ENCODE data around the gene CAMSAP3.

CAMSAP3 gene

GRCh38 chr19:7645656-7646425, 50.2 kb downstream of the CAMSAP3 start:
- no peak for DNase-seq (ENCODE audit: low read depth in 2 of 3, low spot score in 1 of 3)

- DNase-seq (ENCODE audit: low read depth in 2 of 3, low spot score in 1 of 3) = no peak
Observed at GRCh38 chr19:7646426-7646700, 50.7 kb downstream of the CAMSAP3 start.

DNA sequence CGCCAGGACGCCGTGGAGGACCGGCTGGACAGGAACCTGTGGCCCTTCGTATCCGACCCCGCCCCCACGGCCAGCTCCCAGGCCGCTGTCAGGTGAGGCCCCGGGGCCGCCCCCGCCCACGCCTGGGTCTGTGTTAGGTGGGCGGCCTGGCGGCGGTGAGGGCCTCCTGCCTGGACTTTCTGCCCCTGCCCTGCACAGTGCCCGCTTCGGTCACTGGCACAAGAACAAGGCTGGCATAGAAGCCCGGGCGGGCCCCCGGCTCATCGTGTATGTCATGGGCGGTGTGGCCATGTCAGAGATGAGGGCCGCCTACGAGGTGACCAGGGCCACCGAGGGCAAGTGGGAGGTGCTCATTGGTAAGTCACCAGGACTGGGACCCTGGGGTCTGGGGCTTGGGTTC, 51.5 kb downstream of the CAMSAP3 start:
- DNase-seq (ENCODE audit: low read depth in 2 of 3, low spot score in 1 of 3) = no peak

DNA sequence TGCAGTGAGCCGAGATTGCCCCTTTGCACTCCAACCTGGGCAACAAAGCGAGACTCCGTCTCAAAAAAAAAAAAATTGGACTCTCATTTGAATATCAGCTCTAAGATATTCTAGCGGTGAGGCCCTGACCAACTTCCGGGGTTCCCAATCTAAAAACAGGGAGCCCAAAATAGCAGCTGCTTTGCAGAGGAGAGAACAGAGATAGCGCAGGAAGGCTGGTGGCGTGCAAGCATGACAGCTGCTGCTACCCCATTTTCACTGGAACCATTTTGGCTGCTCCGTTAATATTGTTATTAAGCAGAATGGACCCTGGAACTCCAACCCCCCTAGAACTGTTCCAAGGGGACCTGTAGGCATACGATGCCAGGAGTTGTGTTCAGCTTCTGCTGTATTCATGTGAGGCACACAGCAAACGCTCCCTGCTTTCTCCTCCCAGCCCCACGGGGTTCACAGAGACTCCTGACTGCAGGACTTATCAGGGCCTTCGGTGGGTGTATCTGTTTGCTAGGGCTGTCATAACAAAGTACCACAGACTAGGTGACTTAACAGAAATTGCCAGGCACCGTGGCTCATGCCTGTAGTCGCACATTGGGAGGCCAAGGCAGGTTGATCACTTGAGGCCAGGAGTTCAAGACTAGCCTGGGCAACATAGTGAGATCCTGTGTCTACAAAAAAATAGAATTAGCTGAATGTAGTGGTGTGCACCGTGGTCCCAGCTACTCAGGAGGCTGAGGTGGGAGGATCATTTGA, 52.8 kb downstream of the CAMSAP3 start:
- DNase-seq (ENCODE audit: low read depth in 2 of 3, low spot score in 1 of 3) = no peak

DNA sequence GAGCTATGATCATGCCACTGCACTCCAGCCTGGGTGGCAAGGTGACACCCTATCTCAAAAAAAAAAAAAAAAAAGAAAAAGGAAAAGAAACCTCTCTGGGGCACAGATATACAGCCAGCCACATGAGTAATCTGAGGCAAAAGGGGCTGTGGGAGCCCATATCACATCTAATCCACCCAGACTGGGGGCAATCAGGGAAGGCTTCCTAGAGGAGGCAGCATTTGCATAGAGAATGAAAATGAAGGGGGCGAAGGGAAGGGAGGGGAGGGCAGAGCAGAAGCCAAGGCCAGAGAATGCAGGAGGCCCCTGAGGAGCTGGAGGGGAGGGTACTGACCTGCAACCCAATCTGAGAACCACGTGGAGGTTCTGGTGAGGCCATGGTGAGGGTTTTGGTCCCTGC, 54.5 kb downstream of the CAMSAP3 start:
- DNase-seq (ENCODE audit: low read depth in 2 of 3, low spot score in 1 of 3) = no peak

DNA sequence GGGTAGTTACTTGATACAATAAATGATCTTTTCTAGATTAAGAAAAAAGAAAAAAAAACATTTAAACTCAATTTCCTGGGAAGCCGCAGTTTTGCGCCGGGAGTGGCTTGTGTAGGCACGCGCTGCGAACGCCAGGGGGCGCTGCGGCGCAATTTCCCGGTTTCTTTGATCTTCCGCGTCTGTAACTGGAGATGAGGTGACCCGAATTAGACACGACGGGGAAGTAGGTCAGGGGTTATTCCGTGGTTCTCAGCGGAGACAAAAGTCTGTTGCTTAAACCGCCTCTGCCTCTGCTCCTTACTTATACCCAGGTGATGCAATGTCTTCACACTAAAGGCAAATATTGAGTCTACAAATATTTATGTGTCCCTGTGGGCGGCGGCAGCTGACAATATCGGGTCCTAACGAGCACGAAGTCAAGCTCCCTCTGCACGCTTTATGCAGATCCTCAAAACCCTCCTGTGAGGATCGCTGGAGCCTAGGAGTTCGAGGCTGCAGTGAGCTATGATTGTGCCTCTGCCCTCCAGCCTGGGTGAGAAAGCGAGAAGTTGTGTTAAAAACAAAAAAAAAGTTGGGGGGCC, 56.5 kb downstream of the CAMSAP3 start:
- peak; percentile 74 to 91 (median 77) for DNase-seq (ENCODE audit: low read depth in 2 of 3, low spot score in 1 of 3)

DNA sequence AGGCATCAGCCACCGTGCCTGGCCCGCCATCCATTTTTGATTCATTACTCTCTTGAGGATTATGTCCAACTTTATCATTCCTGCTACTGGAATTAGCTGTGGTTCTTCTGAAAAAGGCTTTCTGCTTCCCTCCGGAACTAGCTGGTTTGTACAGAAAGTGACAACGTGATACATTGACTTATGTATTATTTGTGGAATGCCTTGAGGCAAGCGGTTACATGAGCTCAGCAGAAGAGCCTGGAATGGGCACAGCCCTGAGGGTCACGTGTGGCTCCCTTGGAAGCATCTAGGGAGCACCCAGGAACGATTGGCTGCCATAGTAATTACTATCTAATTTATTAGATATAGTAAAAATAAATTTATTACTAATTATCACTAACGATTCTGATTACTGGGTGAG, 58.7 kb downstream of the CAMSAP3 start:
- DNase-seq (ENCODE audit: low read depth in 2 of 3, low spot score in 1 of 3) = no peak

DNA sequence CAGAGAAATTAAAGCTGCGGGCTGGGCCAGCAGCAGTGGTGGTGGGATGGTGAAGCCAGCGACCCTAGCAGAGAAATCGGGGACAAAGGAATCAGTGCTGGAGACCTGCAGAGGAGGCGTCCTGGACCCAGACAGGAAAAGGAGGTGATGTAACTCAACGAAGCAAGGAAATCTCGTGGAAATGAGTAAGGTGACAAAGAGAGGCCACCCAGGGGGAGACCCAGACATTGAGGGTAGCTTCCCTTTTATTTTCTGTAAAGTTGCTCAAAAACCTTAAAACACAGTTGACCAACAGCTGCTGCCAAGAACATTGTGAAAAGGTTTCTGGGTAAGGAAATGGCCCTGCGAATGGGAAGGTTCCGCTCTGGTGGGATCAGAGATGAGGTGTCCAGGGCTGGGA, 59.9 kb downstream of the CAMSAP3 start:
- DNase-seq (ENCODE audit: low read depth in 2 of 3, low spot score in 1 of 3) = no peak

DNA sequence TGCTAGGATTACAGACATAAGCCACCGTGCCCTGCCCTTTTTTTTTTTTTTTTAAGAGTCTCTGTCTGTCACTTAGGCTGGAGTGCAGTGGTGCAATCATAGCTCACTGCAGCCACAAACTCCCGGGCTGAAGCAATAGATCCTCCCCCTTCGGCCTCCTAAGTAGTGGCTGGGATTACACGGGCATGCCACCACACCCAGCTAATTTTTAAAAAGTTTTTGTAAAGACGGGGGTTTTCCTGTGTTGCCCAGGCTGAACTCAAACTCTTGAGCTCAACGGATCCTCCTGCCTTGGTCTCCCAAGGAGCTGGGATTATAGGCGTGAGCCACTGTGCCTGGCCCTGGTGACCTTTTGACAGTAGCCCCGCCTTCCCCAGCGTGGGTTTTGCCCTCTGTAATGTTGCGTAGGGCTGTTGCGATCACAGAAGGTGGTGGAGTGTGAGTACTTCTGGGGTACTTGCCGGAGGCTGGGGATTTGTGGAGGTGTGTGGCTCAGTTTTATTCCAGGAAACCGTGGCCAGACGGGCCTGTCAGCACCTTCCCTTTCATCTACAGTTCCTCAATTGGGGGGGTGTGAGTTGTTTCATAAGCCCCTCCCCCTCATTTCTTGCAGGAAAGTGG, 61.6 kb downstream of the CAMSAP3 start:
- DNase-seq (ENCODE audit: low read depth in 2 of 3, low spot score in 1 of 3) = no peak

GRCh38 chr19:7658219-7658686, 62.6 kb downstream of the CAMSAP3 start:
- DNase-seq (ENCODE audit: low read depth in 2 of 3, low spot score in 1 of 3) = peak in 2 of 3 donors; percentile 32 to 36

GRCh38 chr19:7661744-7662538, 66.3 kb downstream of the CAMSAP3 start:
- DNase-seq (ENCODE audit: low read depth in 2 of 3, low spot score in 1 of 3) = no peak

DNA sequence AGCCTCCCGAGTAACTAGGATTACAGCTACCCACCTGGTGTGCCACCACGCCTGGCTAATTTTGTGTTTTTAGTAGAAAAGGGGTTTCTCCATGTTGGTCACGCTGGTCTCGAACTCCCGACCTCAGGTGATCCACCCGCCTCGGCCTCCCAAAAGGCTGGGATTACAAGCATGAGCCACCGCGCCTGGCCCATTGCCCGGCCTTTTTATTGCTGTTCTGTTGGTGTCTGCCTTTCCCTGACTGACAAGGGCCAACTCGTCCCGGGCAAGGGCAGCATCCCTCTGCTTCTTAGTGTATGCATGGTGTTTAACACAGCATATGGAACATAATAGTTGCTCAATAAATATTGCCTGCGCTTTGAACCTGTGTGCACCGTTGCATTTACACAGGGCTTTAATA, 67.0 kb downstream of the CAMSAP3 start:
- DNase-seq (ENCODE audit: low read depth in 2 of 3, low spot score in 1 of 3) = no peak

DNA sequence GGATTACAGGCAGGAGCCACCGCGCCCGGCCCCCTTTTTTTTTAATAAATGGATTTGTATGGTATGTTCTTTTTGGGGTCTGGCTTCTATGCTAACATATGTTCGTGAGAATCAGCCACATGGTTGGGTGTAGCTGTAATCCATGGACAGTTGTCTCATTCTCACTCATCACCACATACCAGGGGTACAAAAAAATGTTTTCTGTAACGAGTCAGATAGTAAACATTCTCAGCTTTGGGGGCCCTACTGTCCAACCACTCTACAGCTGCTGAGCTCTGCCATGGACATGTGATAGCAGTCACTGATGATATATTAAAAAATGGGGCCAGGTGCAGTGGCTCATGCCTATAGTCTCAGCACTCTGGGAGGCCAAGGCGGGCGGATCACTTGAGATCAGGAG, 68.0 kb downstream of the CAMSAP3 start:
- no peak for DNase-seq (ENCODE audit: low read depth in 2 of 3, low spot score in 1 of 3)

DNA sequence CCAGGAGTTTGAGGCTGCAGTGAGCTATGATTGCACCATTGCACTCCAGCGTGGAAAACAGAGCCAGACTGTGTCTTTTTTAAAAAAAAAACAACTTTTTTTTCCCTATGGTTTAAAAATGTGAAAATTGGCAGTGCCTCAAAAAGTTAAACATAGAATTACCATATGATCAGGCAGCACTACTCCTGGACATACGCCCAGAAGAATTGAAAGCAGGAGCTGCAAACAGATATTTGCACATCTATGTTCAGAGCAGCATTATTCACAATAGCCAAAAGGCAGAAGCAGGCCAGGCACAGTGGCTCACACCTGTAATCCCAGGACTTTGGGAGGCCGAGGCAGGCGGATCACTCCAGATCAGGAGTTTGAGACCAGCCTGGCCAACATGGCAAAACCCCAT, 69.4 kb downstream of the CAMSAP3 start:
- no peak for DNase-seq (ENCODE audit: low read depth in 2 of 3, low spot score in 1 of 3)
